Measurements from ENCODE around the gene LARP4B.

GRCh38 chr10:803041-803741, 128.3 kb downstream of the LARP4B start:
- TF ChIP-seq CTCF (optimal IDR thresholded peaks at IDR 0.05 in 1 of 3, IDR thresholded peaks at IDR 0.05 in 1 of 3, conservative IDR thresholded peaks at IDR 0.05 in 1 of 3; ENCODE audit: extremely low read depth in 1 of 3, insufficient read depth in 2 of 3, low read length in 3 of 3) (no peak), EZH2 (IDR thresholded peaks at IDR 0.05; ENCODE audit: low read length) (no peak)
